Liver (tissue), 9 donors: ENCODE data around the gene PNMA8C. TPM values are rescaled to one million over a fixed set of nuclear protein-coding genes. Genes with fewer than 3 reads are reported as not detected.

Source experiments
- DNase-seq: peaks from one replicate; pipeline ENCODE4 v3.0.0-alpha.2; 2017; ENCODE audit warnings: low spot score
- H3K27ac ChIP-seq, 2 donors: one replicate each; pipeline ENCODE4 v1.7.0; 2013; ENCODE audit warnings: inconsistent platforms in 2 of 2, low read length in 2 of 2, control low read depth in 1 of 2, low read depth in 1 of 2, mild to moderate bottlenecking in 1 of 2
- H3K27me3 ChIP-seq, 4 donors: one replicate each; pipeline versions ENCODE4 v1.6.1 to v1.7.0; 2013; ENCODE audit warnings: low read length in 3 of 4, inconsistent platforms in 1 of 4, mild to moderate bottlenecking in 1 of 4, moderate library complexity in 1 of 4; ENCODE audit not compliant: control insufficient read depth in 4 of 4, insufficient read depth in 4 of 4
- H3K36me3 ChIP-seq, 4 donors: one replicate each; pipeline versions ENCODE4 v1.6.1 to v1.7.0; 2013; ENCODE audit warnings: low read length in 3 of 4, mild to moderate bottlenecking in 3 of 4, low read depth in 1 of 4, moderate library complexity in 1 of 4; ENCODE audit not compliant: control insufficient read depth in 4 of 4, insufficient read depth in 3 of 4
- H3K4me1 ChIP-seq, 4 donors: one replicate each; pipeline versions ENCODE4 v1.6.1 to v1.7.0; 2013; ENCODE audit warnings: low read length in 3 of 4, mild to moderate bottlenecking in 3 of 4, moderate library complexity in 1 of 4; ENCODE audit not compliant: control insufficient read depth in 4 of 4, insufficient read depth in 4 of 4
- H3K4me3 ChIP-seq, 3 donors: one replicate each; pipeline versions ENCODE4 v1.6.1 to v1.7.0; 2013; ENCODE audit warnings: low read length in 3 of 3, control low read depth in 1 of 3, low read depth in 1 of 3, mild to moderate bottlenecking in 1 of 3
- H3K9ac ChIP-seq, 2 donors: one replicate each; pipeline ENCODE4 v1.7.0; 2013; ENCODE audit warnings: low read length in 2 of 2, mild to moderate bottlenecking in 2 of 2, moderate library complexity in 2 of 2, control low read depth in 1 of 2, low read depth in 1 of 2
- H3K9me3 ChIP-seq, 4 donors: one replicate each; pipeline versions ENCODE4 v1.6.1 to v1.7.0; 2013; ENCODE audit warnings: low read length in 3 of 4; ENCODE audit not compliant: control insufficient read depth in 4 of 4
- ATF3 ChIP-seq: IDR thresholded peaks from 2 replicates; pipeline ENCODE4 v1.6.1; 2016; ENCODE audit warnings: antibody characterized with exemption
- EGR1 ChIP-seq, 2 donors: IDR thresholded peaks; 2 replicates each; pipeline ENCODE4 v1.6.1; 2016 to 2018; ENCODE audit warnings: antibody characterized with exemption in 2 of 2, low read depth in 2 of 2
- FOXA1 ChIP-seq: IDR thresholded peaks from 2 replicates; pipeline ENCODE4 v1.6.1; 2016; ENCODE audit warnings: antibody characterized with exemption
- FOXA2 ChIP-seq: IDR thresholded peaks from 2 replicates; pipeline ENCODE4 v1.6.1; 2016; ENCODE audit warnings: antibody characterized with exemption
- HNF4A ChIP-seq, 2 donors: conservative IDR thresholded peaks; 2 replicates each; pipeline ENCODE4 v1.6.1; 2016; ENCODE audit warnings: antibody characterized with exemption in 2 of 2, mild to moderate bottlenecking in 2 of 2
- HNF4G ChIP-seq: IDR thresholded peaks from 2 replicates; pipeline ENCODE4 v1.6.1; 2016; ENCODE audit warnings: antibody characterized with exemption
- JUND ChIP-seq, 2 donors: IDR thresholded peaks; 2 replicates each; pipeline ENCODE4 v1.6.1; 2016; ENCODE audit warnings: antibody characterized with exemption in 2 of 2
- RAD21 ChIP-seq, 2 donors: IDR thresholded peaks; 2 replicates each; pipeline ENCODE4 v1.6.1; 2016; ENCODE audit warnings: antibody characterized with exemption in 2 of 2, mild to moderate bottlenecking in 2 of 2
- REST ChIP-seq: IDR thresholded peaks from 2 replicates; pipeline ENCODE4 v1.6.1; 2016; ENCODE audit warnings: antibody characterized with exemption, mild to moderate bottlenecking
- RXRA ChIP-seq, 2 donors: IDR thresholded peaks; 2 replicates each; pipeline ENCODE4 v1.6.1; 2017 to 2018; ENCODE audit warnings: antibody characterized with exemption in 2 of 2, mild to moderate bottlenecking in 1 of 2
- SP1 ChIP-seq: IDR thresholded peaks from 2 replicates; pipeline ENCODE4 v1.6.1; 2018; ENCODE audit warnings: antibody characterized with exemption, mild to moderate bottlenecking
- TAF1 ChIP-seq: conservative IDR thresholded peaks from 2 replicates; pipeline ENCODE4 v1.6.1; 2016; ENCODE audit warnings: antibody characterized with exemption, mild to moderate bottlenecking
- YY1 ChIP-seq: IDR thresholded peaks from 2 replicates; pipeline ENCODE4 v1.6.1; 2016; ENCODE audit warnings: antibody characterized with exemption, mild to moderate bottlenecking
- ZBTB33 ChIP-seq: IDR thresholded peaks from 2 replicates; pipeline ENCODE4 v1.6.1; 2016; ENCODE audit warnings: antibody characterized with exemption
- WGBS: extraction: QIAGEN DNeasy Blood & Tissue Kit; methylation state at CpG from one replicate; pipeline ENCODE4 v1.1.7; 2013; 5-methylcytosine and 5-hydroxymethylcytosine counted together
- polyA plus RNA-seq, 2 donors: library from polyadenylated mRNA; stranded (reverse) in 1 of 2; unstranded in 1 of 2; fragments of 200-250 nt in 1 of 2; fragments of >200 nt in 1 of 2; fragmentation: Nextera tagmentation in 1 of 2; extraction: Ambion mirVana in 1 of 2; gene quantifications; one replicate each; pipeline versions ENCODE4 v1.2.1 to v1.2.3, GENCODE V29; 2013 to 2015
- total RNA-seq, 2 donors: library from RNA; depleted of rRNA; stranded (reverse); fragments of >200 nt; gene quantifications; one replicate each; pipeline ENCODE4 v1.2.3, GENCODE V29; 2014
- TF ChIP-seq, protein P1 (sequence below): IDR thresholded peaks from 2 replicates; pipeline ENCODE4 v1.6.1; 2016; ENCODE audit warnings: antibody characterized with exemption
- TF ChIP-seq, protein P2 (sequence below): fragments of 150-350 bp; IDR thresholded peaks from 2 replicates; pipeline ENCODE4 v1.5.1; 2017; ENCODE audit warnings: improper control_type of control experiment, low read depth, low read length; ENCODE audit not compliant: missing input control
- donor health status: healthy.
- donor health status: healthy.
- donor health status: healthy.
- donor health status: healthy.
- donor health status: healthy.

Gene PNMA8C
- total and polyA plus RNA-seq, 4 donors, result under 0.01 TPM; not detected in 3

GRCh38 chr19:46472592-46472991, 43.9 kb upstream of the PNMA8C start:
- H3K27me3 ChIP-seq, result peaks cover 0 to 4% (median 2%) of the 10 kb centered on the region in 4 donors
- WGBS, result 83% methylated on average over 4 of the region's 4 CpGs
- no peak overlapping the region for H3K4me3 ChIP-seq
- no peak overlapping the region for H3K27ac ChIP-seq
- peaks cover 0 to 12% (median 7%) of the 10 kb centered on the region in 4 donors for H3K4me1 ChIP-seq
- H3K36me3 ChIP-seq, result no peaks in the 10 kb centered on the region
- no peaks in the 10 kb centered on the region for H3K9me3 ChIP-seq
- DNase-seq, result no peak
- H3K9ac ChIP-seq, result no peak overlapping the region
- TF ChIP-seq HNF4A (conservative IDR thresholded peaks at IDR 0.05) (no peak), ZBTB33 (no peak), JUND (IDR thresholded peaks at IDR 0.05) (no peak), EGR1 (IDR thresholded peaks at IDR 0.05; ENCODE audit: low read depth in 2 of 2) (no peak), SP1 (no peak), FOXA2 (no peak), ATF3 (no peak), REST (no peak), FOXA1 (no peak), HNF4G (no peak), RAD21 (IDR thresholded peaks at IDR 0.05) (no peak)
- TF ChIP-seq, protein P1, sequence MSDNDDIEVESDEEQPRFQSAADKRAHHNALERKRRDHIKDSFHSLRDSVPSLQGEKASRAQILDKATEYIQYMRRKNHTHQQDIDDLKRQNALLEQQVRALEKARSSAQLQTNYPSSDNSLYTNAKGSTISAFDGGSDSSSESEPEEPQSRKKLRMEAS, result no peak
- TF ChIP-seq, protein P2, sequence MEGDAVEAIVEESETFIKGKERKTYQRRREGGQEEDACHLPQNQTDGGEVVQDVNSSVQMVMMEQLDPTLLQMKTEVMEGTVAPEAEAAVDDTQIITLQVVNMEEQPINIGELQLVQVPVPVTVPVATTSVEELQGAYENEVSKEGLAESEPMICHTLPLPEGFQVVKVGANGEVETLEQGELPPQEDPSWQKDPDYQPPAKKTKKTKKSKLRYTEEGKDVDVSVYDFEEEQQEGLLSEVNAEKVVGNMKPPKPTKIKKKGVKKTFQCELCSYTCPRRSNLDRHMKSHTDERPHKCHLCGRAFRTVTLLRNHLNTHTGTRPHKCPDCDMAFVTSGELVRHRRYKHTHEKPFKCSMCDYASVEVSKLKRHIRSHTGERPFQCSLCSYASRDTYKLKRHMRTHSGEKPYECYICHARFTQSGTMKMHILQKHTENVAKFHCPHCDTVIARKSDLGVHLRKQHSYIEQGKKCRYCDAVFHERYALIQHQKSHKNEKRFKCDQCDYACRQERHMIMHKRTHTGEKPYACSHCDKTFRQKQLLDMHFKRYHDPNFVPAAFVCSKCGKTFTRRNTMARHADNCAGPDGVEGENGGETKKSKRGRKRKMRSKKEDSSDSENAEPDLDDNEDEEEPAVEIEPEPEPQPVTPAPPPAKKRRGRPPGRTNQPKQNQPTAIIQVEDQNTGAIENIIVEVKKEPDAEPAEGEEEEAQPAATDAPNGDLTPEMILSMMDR, result no peak

- H3K4me3 ChIP-seq, result no peak overlapping the region
- TF ChIP-seq JUND (IDR thresholded peaks at IDR 0.05) (no peak), TAF1 (no peak), RXRA (IDR thresholded peaks at IDR 0.05) (no peak), FOXA1 (no peak), ATF3 (no peak), ZBTB33 (no peak), SP1 (no peak), EGR1 (IDR thresholded peaks at IDR 0.05; ENCODE audit: low read depth in 2 of 2) (no peak), YY1 (no peak), RAD21 (IDR thresholded peaks at IDR 0.05) (no peak), HNF4A (conservative IDR thresholded peaks at IDR 0.05) (no peak), FOXA2 (no peak)
- TF ChIP-seq, protein P1, result no peak
- TF ChIP-seq, protein P2, result no peak
Observed at GRCh38 chr19:46471811-46472543, 43.2 kb upstream of the PNMA8C start.

More at GRCh38 chr19:46471811-46472543, 43.2 kb upstream of the PNMA8C start:
- H3K9me3 ChIP-seq, result no peaks in the 10 kb centered on the region
- peaks cover 0 to 12% (median 7%) of the 10 kb centered on the region in 4 donors for H3K4me1 ChIP-seq
- H3K27me3 ChIP-seq, result peaks cover 0 to 4% (median 2%) of the 10 kb centered on the region in 4 donors
- WGBS, result 63% methylated on average over 11 of the region's 11 CpGs
- DNase-seq, result no peak
- H3K36me3 ChIP-seq, result no peaks in the 10 kb centered on the region
- H3K9ac ChIP-seq, result no peak overlapping the region
- no peak overlapping the region for H3K27ac ChIP-seq
